Vagina (tissue), 2 donors: ENCODE results near the gene LTF.

ENCODE experiments used
- CTCF ChIP-seq, 3 experiments: fragments of 450-650 bp in 2 of 3; fragments of 200-600 bp in 1 of 3; sonication (generic) in 1 of 3; IDR thresholded peaks; one replicate each; pipeline ENCODE4 v1.5.1; 2017 to 2019; ENCODE audit warnings: antibody characterized with exemption in 3 of 3, mild to moderate bottlenecking in 2 of 3, moderate library complexity in 2 of 3
- POLR2A ChIP-seq, 2 donors: fragments of 450-650 bp; IDR thresholded peaks; one replicate each; pipeline ENCODE4 v1.6.1; 2017; ENCODE audit warnings: antibody characterized with exemption in 2 of 2, mild to moderate bottlenecking in 2 of 2, moderate library complexity in 2 of 2
- POLR2AphosphoS5 ChIP-seq, 2 donors: sonication (generic); formaldehyde crosslinking; IDR thresholded peaks; one replicate each; pipeline ENCODE4 v1.9.0; 2017; ENCODE audit warnings: antibody characterized with exemption in 2 of 2, mild to moderate bottlenecking in 2 of 2, low read depth in 1 of 2; ENCODE audit not compliant: insufficient read depth in 1 of 2

- TF ChIP-seq POLR2A (IDR thresholded peaks at IDR 0.05) (no peak), CTCF (IDR thresholded peaks at IDR 0.05) (no peak), POLR2AphosphoS5 (IDR thresholded peaks at IDR 0.05; ENCODE audit: insufficient read depth in 1 of 2, low read depth in 1 of 2) (no peak)
Measured at GRCh38 chr3:46411271-46411670, 53.4 kb downstream of the LTF start.
